B cell (primary cell): Measurements from ENCODE around the gene S1PR1.

Source experiments
- EZH2 ChIP-seq: IDR thresholded peaks from 2 replicates; pipeline ENCODE4 v1.6.1; 2012; ENCODE audit warnings: borderline replicate concordance, low read depth, mild to moderate bottlenecking, moderate library complexity, low read length; ENCODE audit not compliant: insufficient read depth, poor library complexity, severe bottlenecking
- TF ChIP-seq, protein P1 (sequence below): fragments of 200-600 bp; IDR thresholded peaks from one replicate; pipeline ENCODE4 v1.8.0; 2022; ENCODE audit warnings: antibody characterized with exemption, mild to moderate bottlenecking

DNA sequence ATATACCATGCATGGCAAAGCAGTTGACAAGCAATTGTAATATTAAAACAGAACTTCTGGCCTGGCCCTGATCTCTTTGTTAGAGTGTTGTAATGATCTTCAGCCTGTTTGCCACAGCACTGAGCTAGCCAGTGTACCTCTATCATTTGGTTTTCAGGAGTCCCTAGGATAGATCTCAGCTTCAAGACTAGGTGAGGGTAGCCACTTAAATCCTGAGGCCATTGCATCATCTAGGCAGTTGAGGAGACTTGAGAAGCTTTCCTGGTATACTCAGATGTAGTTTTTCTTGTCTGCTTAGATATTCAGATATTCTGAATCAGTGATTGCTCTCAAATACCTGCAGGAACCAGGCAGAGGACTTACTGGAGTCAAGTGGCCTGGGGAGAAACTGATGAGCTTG, 14.7 kb downstream of the S1PR1 start:
- TF ChIP-seq, protein P1, sequence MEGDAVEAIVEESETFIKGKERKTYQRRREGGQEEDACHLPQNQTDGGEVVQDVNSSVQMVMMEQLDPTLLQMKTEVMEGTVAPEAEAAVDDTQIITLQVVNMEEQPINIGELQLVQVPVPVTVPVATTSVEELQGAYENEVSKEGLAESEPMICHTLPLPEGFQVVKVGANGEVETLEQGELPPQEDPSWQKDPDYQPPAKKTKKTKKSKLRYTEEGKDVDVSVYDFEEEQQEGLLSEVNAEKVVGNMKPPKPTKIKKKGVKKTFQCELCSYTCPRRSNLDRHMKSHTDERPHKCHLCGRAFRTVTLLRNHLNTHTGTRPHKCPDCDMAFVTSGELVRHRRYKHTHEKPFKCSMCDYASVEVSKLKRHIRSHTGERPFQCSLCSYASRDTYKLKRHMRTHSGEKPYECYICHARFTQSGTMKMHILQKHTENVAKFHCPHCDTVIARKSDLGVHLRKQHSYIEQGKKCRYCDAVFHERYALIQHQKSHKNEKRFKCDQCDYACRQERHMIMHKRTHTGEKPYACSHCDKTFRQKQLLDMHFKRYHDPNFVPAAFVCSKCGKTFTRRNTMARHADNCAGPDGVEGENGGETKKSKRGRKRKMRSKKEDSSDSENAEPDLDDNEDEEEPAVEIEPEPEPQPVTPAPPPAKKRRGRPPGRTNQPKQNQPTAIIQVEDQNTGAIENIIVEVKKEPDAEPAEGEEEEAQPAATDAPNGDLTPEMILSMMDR: no peak
- no peak for TF ChIP-seq EZH2
